Activated CD8-positive, alpha-beta memory T cell treated with anti-CD3 and anti-CD28 coated beads for 4 hours (primary cell): ENCODE results near the gene LAD1.

ENCODE experiments used
- DNase-seq, 2 donors: peaks; one replicate each; pipeline ENCODE4 v3.0.0-alpha.2; 2020; ENCODE audit warnings: low read depth in 2 of 2

LAD1 gene

DNA sequence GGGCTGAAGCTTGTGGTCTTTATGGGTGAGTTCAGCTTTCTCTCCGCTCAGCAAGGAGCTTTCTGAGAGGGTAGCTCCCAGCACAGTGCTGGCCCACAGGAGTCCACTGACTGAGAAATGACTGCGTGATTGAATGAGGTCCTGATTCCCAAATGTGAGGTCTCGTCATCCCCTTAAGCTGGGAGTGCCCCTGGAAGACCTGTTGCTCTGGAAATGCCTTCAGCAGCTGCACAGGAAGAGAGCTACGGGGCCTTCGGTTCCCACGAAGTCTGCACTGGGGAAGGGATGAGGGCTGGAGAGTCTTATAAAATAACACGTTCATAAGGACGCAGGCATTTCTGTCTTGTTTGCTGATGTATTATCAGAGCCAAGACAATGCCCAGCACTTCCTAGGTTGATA lies 35.7 kb downstream of the LAD1 start:
- no peak for DNase-seq

DNA sequence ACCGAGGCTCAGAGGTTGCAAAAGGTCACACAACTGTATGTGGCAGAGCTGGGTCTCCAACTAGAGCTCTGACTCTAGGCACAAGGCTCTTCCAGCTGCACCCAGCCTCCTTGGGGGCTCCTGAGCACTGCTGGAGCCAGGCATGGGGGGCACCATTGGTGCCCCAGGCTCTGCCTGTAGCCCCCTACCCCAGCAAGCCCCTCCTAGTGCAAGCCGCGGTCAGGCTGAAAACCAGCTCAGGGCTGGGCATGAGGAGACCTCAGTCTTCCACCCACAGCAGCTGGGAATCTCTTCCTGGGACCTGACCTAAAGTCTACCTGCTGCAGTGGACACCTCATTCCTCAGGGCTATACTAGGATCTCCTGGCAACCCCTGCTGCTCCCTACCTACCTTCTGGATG lies 36.2 kb downstream of the LAD1 start:
- no peak for DNase-seq

DNA sequence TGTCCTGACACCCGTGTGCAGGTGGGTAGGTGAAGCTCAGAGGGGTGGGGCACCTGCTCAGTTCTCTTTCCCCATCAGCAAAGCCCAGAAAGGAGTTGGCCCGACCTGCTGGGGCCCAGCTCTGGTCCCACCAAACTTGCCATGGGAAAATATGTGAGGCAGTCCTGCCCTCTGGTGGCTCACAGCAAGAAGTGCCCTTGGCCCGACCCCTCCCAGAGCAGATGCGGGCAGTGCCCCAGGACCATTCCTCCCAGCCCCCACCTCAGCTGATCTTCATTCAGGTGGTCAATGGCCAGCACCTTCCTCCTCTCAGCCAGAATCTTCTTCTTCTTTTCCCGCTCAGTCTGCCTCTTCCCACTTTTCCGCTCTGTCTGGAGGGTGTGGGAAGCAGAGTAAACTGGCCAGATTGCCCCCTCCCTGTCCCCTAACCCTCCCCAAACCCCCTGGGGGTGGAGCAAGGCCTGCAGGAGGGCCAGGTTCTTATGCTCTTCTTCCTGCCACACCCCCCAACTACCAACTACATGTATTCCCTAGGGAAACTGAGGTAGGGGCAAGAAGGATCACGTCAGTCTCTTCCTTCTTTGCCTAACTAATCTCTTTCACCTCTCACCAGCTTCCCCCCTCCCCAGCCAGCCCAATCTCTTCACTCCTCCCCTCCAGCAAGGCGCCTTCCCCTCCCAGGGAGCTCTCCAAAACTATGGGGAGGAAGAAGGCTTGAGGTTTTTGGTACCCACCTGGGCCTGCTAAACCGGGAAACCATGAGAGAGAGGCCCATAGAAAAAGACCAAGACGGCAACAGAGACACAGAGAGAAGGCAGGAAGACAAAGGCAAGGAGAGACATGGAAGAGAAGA lies 37.2 kb downstream of the LAD1 start:
- no peak for DNase-seq

DNA sequence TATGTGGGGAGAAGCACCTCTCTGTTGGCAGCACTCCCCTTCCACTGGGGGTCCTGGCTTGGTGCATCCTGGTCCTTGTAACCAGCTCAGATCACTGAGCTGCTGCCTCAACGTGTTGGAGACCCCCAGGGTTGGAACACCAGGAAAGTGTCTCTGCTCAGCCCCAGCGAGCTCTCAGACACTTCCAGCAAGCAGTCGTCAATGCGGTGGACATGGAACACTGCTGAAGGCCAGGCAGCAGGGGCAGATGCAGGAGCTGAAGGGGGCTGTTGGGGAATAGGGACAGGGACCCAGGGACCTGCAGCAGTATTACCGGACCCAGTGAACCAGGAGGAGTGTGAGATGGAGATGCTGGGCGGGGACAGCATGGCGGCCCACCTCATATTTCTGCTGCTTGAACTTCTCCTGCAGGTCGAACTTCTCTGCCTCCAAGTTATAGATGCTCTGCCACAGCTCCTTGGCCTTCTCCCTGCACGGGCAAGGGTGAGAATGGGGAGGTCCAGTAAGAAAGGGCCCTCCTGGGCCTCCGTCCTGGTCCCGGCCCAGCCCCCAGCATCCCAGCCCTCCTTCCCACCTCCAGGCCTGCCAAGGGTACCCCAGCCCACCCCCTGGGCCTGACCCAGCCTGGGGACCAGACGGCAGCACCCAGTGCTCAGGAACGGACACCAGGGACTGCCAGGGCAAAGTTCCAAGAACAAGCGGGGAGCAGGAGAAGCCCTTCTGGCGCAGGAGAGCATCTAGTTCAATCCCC lies 38.0 kb downstream of the LAD1 start:
- DNase-seq: no peak

GRCh38 chr1:201360486-201360885 lies 38.6 kb downstream of the LAD1 start:
- no peak for DNase-seq

- DNase-seq: no peak
Measured at GRCh38 chr1:201359873-201360210, 39.3 kb downstream of the LAD1 start.

DNA sequence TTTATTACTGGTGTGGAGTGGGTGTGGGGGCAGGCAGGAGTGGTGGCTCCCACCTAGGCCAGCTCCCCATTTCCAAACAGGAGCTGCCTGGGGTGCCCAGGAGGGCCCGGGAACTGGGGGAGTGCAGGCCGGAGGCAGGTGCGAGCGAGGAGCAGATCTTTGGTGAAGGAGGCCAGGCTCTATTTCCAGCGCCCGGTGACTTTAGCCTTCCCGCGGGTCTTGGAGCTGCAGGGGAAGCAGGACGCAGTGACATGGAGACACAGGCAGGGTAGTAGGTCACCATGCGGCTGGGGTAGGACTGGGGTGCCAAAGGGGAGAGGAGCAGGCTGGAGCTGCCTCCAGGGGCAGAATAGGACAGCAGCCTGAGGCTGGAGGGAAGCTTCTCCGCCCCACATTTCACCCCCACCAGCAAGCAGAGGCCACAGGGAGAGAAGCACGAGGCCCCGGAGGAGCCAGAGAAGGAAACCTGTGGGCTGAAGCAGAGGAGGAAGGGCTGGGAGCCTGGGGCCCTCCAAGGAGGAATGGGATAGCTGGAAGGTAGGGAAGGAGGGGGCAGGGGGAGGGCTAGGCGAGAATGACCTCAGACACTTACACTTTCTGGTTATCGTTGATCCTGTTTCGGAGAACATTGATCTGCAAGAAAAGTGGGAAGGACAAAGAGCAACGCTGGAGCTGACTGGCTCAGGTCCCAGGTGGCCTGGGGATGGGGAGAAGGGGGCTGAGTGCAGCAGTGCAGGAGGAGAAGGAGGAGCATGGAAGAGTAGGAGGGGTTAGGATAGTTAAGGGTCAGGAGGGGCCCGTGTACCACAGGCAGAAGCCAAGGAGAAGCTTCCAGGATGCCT lies 39.9 kb downstream of the LAD1 start:
- DNase-seq: no peak

GRCh38 chr1:201358596-201358995 lies 40.5 kb downstream of the LAD1 start:
- no peak for DNase-seq

DNA sequence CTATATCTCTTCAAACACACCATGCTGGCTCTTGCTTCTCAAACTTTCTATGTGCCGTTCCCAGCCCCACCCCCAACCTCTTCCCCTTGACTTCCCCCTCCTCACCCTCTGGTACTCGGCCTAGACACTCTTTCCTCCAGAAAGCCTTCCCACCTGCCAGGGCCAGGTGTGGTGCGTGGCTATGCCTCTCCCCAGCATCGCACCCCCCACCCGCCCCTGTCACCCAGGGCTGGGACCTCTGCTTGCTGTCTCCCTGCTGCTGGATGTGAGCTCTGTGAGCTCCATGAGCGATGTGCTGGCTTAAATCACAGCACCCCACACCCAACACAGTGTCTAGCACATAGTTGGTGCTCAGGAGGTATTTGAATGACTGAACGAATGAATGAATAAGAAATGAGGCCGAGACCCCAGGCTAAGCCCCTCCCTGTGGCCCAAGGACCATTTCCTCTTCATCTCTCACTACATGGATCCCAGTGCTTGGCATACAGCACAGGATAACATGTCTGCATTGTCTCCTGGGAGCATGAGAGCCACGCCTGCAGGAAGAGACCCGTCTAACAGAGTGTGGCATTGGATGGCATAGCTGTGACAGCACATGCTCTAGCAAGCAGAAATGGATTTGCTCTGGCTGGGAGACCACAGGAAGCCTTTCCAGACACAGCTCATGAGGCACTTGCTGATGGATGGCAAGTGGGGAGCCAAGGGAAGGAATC lies 41.3 kb downstream of the LAD1 start:
- no peak for DNase-seq

GRCh38 chr1:201357211-201357610 lies 41.9 kb downstream of the LAD1 start:
- no peak for DNase-seq

GRCh38 chr1:201356701-201357100 lies 42.4 kb downstream of the LAD1 start:
- no peak for DNase-seq

GRCh38 chr1:201356236-201356635 lies 42.9 kb downstream of the LAD1 start:
- DNase-seq: no peak

DNA sequence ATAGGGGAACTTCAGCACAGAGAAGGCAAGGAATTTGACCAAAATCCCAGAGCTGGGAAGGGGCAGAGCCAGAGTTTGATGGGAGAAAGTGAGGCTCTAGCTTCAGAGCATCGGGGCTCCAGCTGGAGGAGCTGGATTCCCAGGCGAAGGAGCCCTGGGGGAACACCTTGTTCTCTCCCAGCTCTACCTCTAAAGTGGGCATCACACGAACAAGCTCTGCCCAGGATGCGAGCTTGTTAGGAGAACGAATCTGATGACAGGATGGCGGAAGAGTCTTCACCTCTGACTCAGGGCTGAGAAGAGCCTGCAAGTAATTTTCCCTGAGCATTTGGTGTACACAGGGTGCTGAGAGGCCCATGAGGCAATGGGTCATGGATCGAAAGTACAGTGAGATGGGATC lies 43.7 kb downstream of the LAD1 start:
- no peak for DNase-seq

- DNase-seq: no peak
Measured at GRCh38 chr1:201354901-201355295, 44.2 kb downstream of the LAD1 start.

DNA sequence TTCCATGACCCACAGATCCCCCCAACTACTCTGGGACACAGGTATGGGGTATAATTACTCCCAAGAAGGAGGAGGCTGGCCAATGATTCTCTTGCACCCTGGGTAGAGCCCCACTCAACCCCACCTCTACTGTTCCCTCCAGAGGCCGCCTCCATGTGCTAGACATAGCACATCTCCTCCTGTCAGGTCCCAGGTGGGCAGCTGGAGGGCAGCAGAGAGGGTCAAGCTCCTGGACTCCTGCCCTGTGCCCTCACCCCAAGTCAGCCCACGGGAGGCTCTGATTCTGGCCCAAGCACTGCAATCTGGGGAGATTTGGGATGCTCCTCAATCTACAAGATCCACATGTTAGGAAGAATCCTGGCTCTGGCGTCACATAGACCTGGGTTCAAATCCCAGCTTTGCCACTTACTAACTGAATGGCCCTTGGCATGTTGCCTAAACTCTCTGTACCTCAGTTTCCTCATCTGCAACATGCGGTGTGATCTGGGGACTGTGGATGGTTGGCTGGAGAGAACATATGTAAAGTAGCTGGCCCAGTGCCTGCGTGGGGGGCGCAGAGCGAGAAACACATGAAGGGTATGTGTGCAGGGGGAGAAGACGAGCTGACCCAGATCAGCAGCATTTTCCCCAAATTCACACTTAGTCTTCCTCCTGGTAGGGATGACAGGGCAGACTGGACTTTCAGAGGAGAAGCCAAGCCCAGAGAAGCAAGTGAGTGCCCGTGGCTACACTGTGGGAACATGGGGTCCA lies 44.8 kb downstream of the LAD1 start:
- no peak for DNase-seq

DNA sequence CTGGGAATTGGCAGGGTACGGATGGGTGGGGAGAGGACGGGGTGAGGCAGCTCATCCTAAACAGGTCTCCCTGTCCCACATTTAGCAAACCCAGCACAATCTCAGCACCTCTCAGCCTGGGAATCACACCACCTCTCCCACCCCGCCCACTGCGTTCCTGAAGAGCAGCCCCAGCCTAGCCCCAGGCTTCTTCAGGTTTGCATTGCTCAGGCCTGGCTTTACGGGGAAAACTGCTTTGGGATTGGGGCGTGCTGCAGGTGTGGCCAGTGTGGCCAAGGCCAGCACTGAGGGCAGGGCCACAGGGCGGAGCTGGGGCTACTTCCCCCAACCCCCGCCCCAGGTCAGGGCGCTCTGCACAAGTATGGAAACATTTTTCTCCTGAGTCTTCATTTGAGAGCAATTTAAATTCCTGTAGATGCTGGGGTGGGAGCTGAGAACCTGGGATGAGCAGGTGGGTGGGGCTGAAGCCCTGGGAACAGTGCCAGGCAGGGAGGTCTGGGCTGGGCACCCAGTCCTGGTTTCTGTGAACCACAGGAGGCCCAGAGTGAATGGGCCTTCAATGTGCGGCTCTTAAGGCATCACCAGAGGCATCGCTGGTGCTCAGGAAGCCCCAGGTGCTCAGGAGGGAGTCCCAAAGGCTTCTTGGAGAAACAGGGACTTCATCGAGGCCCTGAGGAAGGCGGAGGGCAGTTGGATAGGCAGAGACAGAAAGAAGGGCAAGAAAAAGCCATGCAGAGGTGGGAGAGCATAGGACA lies 45.8 kb downstream of the LAD1 start:
- no peak for DNase-seq

- no peak for DNase-seq
Measured at GRCh38 chr1:201351617-201352016, 47.5 kb downstream of the LAD1 start.

DNA sequence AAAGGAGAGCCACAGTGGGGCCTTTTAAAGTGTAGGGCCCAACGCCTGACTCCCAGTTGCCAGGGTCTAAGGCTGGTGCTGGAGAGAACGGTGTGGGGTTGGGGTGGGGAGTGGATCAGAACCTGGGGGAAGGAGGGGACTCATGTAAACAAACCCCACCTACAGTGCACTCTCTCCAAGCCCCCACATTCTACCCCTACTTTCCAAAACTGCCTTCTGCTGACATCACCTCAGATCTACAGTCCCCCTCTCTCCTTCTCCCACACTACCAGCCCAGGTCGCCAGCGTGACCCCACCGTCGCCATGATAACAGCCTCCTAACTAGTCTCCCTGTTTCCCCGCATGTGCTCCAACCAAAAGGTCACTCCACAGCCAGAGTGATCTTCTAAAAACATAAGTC lies 48.2 kb downstream of the LAD1 start:
- DNase-seq: no peak

- DNase-seq: no peak
Measured at GRCh38 chr1:201350361-201350725, 48.8 kb downstream of the LAD1 start.

DNA sequence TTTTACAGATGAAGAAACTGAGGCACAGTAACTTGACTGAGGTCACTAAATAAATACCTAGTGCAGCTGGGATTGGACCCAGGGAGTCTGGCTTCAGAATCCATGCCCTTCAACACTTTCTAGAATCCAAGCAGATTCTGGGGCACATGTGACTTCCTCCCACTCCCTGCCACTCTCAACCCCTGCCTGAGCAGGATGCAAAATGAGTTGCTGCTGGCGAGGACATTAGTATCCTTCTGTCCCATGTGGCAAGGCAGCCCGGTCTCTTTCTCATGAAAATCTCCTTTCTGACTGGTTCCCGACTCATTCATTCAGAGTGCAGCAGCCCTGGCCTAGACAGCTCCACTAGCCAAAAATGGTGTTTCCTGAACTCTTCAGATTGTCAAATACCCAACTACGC lies 50.0 kb downstream of the LAD1 start:
- DNase-seq: no peak

GRCh38 chr1:201348211-201348566 lies 50.9 kb downstream of the LAD1 start:
- no peak for DNase-seq
